ENCODE results near the gene CPSF4.

CPSF4 gene

GRCh38 chr7:99446096-99446495 is 7.4 kb downstream of the CPSF4 start:
- DNase-seq (ENCODE audit: insufficient read length, low spot score) (no peak), FAIRE-seq (no peak)

GRCh38 chr7:99447943-99448342 is 9.2 kb downstream of the CPSF4 start:
- no peak for FAIRE-seq

GRCh38 chr7:99448855-99449254 is 10.1 kb downstream of the CPSF4 start:
- DNase-seq (ENCODE audit: insufficient read length, low spot score) (no peak), FAIRE-seq (no peak)

More at GRCh38 chr7:99447943-99448342, 9.2 kb downstream of the CPSF4 start:
- DNase-seq (ENCODE audit: insufficient read length, low spot score), result no peak

GRCh38 chr7:99449326-99449725 is 10.6 kb downstream of the CPSF4 start:
- no peak for FAIRE-seq

GRCh38 chr7:99451936-99452335 is 13.2 kb downstream of the CPSF4 start:
- DNase-seq (ENCODE audit: insufficient read length, low spot score) (no peak), FAIRE-seq (no peak)

More at GRCh38 chr7:99449326-99449725, 10.6 kb downstream of the CPSF4 start:
- DNase-seq (ENCODE audit: insufficient read length, low spot score), result no peak

- DNase-seq (ENCODE audit: insufficient read length, low spot score), result no peak
- FAIRE-seq, result no peak
Observed at GRCh38 chr7:99452541-99452940, 13.8 kb downstream of the CPSF4 start.

GRCh38 chr7:99453105-99453504 is 14.4 kb downstream of the CPSF4 start:
- FAIRE-seq, result no peak

GRCh38 chr7:99455874-99456273 is 17.1 kb downstream of the CPSF4 start:
- no peak for FAIRE-seq
- DNase-seq (ENCODE audit: insufficient read length, low spot score), result no peak

More at GRCh38 chr7:99453105-99453504, 14.4 kb downstream of the CPSF4 start:
- no peak for DNase-seq (ENCODE audit: insufficient read length, low spot score)

- DNase-seq (ENCODE audit: insufficient read length, low spot score) (no peak), FAIRE-seq (no peak)
Observed at GRCh38 chr7:99456288-99456687, 17.5 kb downstream of the CPSF4 start.

GRCh38 chr7:99457050-99457649 is 18.4 kb downstream of the CPSF4 start:
- no peak for FAIRE-seq

GRCh38 chr7:99457650-99458493 is 19.1 kb downstream of the CPSF4 start:
- no peak for FAIRE-seq

More at GRCh38 chr7:99457050-99457649, 18.4 kb downstream of the CPSF4 start:
- no peak for DNase-seq (ENCODE audit: insufficient read length, low spot score)

GRCh38 chr7:99459087-99459486 is 20.3 kb downstream of the CPSF4 start:
- FAIRE-seq, result peak; percentile 39
- DNase-seq (ENCODE audit: insufficient read length, low spot score), result no peak

More at GRCh38 chr7:99457650-99458493, 19.1 kb downstream of the CPSF4 start:
- no peak for DNase-seq (ENCODE audit: insufficient read length, low spot score)

GRCh38 chr7:99460651-99461050 is 21.9 kb downstream of the CPSF4 start:
- FAIRE-seq, result no peak

GRCh38 chr7:99461221-99461620 is 22.5 kb downstream of the CPSF4 start:
- DNase-seq (ENCODE audit: insufficient read length, low spot score), result no peak
- no peak for FAIRE-seq

More at GRCh38 chr7:99460651-99461050, 21.9 kb downstream of the CPSF4 start:
- DNase-seq (ENCODE audit: insufficient read length, low spot score), result no peak

GRCh38 chr7:99465421-99465768 is 26.7 kb downstream of the CPSF4 start:
- FAIRE-seq, result peak; percentile 21
- no peak for DNase-seq (ENCODE audit: insufficient read length, low spot score)

- FAIRE-seq, result no peak
- no peak for DNase-seq (ENCODE audit: insufficient read length, low spot score)
Observed at GRCh38 chr7:99468336-99468918, 29.7 kb downstream of the CPSF4 start.

GRCh38 chr7:99469381-99470065 is 30.8 kb downstream of the CPSF4 start:
- DNase-seq (ENCODE audit: insufficient read length, low spot score), result no peak
- no peak for FAIRE-seq

GRCh38 chr7:99472561-99473314 is 34.0 kb downstream of the CPSF4 start, which contains the start of gene ZNF789:
Gene ZNF789 (plus strand): TSS chr7:99472890. CDS start chr7:99476457, 3,567 bp downstream.
- DNase-seq (ENCODE audit: insufficient read length, low spot score) (peak; percentile 96), FAIRE-seq (peak; percentile 97)

GRCh38 chr7:99473315-99473596 is 34.5 kb downstream of the CPSF4 start:
- DNase-seq (ENCODE audit: insufficient read length, low spot score) (peak; percentile 44), FAIRE-seq (peak; percentile 88)

GRCh38 chr7:99476107-99476506 is 37.4 kb downstream of the CPSF4 start:
- no peak for DNase-seq (ENCODE audit: insufficient read length, low spot score)

More at GRCh38 chr7:99476107-99476506, 37.4 kb downstream of the CPSF4 start:
- no peak for FAIRE-seq
